PFSK-1 (cell line): Measurements from ENCODE around the gene OPCML.

ENCODE experiments used
- FOXP2 ChIP-seq: optimal IDR thresholded peaks from 2 replicates; pipeline ENCODE3; 2011; ENCODE audit warnings: borderline replicate concordance, control low read depth, inconsistent platforms; ENCODE audit not compliant: insufficient read depth; ENCODE audit errors: extremely low read length, extremely low read depth
- POLR2AphosphoS5 ChIP-seq: IDR thresholded peaks from 2 replicates; pipeline ENCODE4 v1.6.1; 2012; ENCODE audit warnings: low read depth, mild to moderate bottlenecking, control low read depth, low read length, moderate library complexity
- REST ChIP-seq, 2 experiments: IDR thresholded peaks; 2 replicates each; pipeline versions ENCODE4 v1.6.1 to v1.8.0; 2011 to 2012; ENCODE audit warnings: low read depth in 2 of 2, low read length in 2 of 2, control low read depth in 1 of 2, inconsistent platforms in 1 of 2, mild to moderate bottlenecking in 1 of 2, moderate library complexity in 1 of 2; ENCODE audit not compliant: insufficient read depth in 1 of 2
- SIN3A ChIP-seq: IDR thresholded peaks from 2 replicates; pipeline ENCODE4 v1.6.1; 2012; ENCODE audit warnings: mild to moderate bottlenecking, low read length, moderate library complexity, borderline replicate concordance; ENCODE audit not compliant: insufficient read depth
- TAF1 ChIP-seq: IDR thresholded peaks from 2 replicates; pipeline ENCODE4 v1.6.1; 2012; ENCODE audit warnings: low read length, control low read depth, borderline replicate concordance; ENCODE audit not compliant: insufficient read depth

The OPCML gene

GRCh38 chr11:133136376-133136775, 395.9 kb downstream of the OPCML start:
- TF ChIP-seq FOXP2: no peak
- no peak for TF ChIP-seq TAF1
- no peak for TF ChIP-seq REST (IDR thresholded peaks at IDR 0.05; ENCODE audit: insufficient read depth in 1 of 2, low read depth in 2 of 2, low read length in 2 of 2)
- no peak for TF ChIP-seq POLR2AphosphoS5
- TF ChIP-seq SIN3A: no peak

GRCh38 chr11:133134314-133135173, 397.8 kb downstream of the OPCML start:
- TF ChIP-seq FOXP2: no peak
- no peak for TF ChIP-seq SIN3A
- no peak for TF ChIP-seq TAF1
- TF ChIP-seq POLR2AphosphoS5: no peak
- no peak for TF ChIP-seq REST (IDR thresholded peaks at IDR 0.05; ENCODE audit: insufficient read depth in 1 of 2, low read depth in 2 of 2, low read length in 2 of 2)

GRCh38 chr11:133133606-133134005, 398.7 kb downstream of the OPCML start:
- no peak for TF ChIP-seq SIN3A
- no peak for TF ChIP-seq POLR2AphosphoS5
- TF ChIP-seq FOXP2: no peak
- no peak for TF ChIP-seq REST (IDR thresholded peaks at IDR 0.05; ENCODE audit: insufficient read depth in 1 of 2, low read depth in 2 of 2, low read length in 2 of 2)
- TF ChIP-seq TAF1: no peak

- TF ChIP-seq SIN3A (no peak), POLR2AphosphoS5 (no peak), FOXP2 (no peak), REST (IDR thresholded peaks at IDR 0.05; ENCODE audit: insufficient read depth in 1 of 2, low read depth in 2 of 2, low read length in 2 of 2) (no peak), TAF1 (no peak)
These were observed 399.3 kb downstream of the OPCML start for GRCh38 chr11:133133050-133133449.
